Activated naive CD4-positive, alpha-beta T cell treated with anti-CD3 and anti-CD28 coated beads for 36 hours (primary cell): ENCODE measurements around the gene USP7. TPM values are rescaled to one million over a fixed set of nuclear protein-coding genes. Genes with fewer than 3 reads are reported as not detected.

Source experiments
- CTCF ChIA-PET: fragments of 350-600 bp; sonication (Branson Sonifier 250); formaldehyde crosslinking; loops from one replicate; lab custom pipeline; 2021; ENCODE audit warnings: antibody characterized with exemption; lab: Charles Lee
- DNase-seq: peaks from one replicate; pipeline ENCODE4 v3.0.0-alpha.2; 2020
- H3K27ac Mint-ChIP-seq: one replicate; pipeline ENCODE4 v1.8.0; 2021; ENCODE audit warnings: mild to moderate bottlenecking, mixed read lengths
- H3K27me3 Mint-ChIP-seq: one replicate; pipeline ENCODE4 v1.8.0; 2021; ENCODE audit warnings: low read depth, mixed read lengths
- H3K36me3 Mint-ChIP-seq: one replicate; pipeline ENCODE4 v1.8.0; 2021; ENCODE audit warnings: low read depth, mixed read lengths
- H3K4me1 Mint-ChIP-seq: one replicate; pipeline ENCODE4 v1.8.0; 2021; ENCODE audit warnings: low read depth, mixed read lengths
- H3K4me3 Mint-ChIP-seq: one replicate; pipeline ENCODE4 v1.8.0; 2021; ENCODE audit warnings: mild to moderate bottlenecking, moderate library complexity, mixed read lengths
- H3K9me3 Mint-ChIP-seq: one replicate; pipeline ENCODE4 v1.8.0; 2021; ENCODE audit warnings: mixed read lengths
- intact Hi-C: fragments of 100-400 bp; cut with micrococcal nuclease; formaldehyde crosslinking; loops from one replicate; pipeline ENCODE4 v1.15.1; 2023
- total RNA-seq, 2 experiments: library from RNA; stranded (reverse); gene quantifications; one replicate each; pipeline ENCODE4 v1.2.3, GENCODE V29; 2021

Gene USP7
- total RNA-seq, 2 experiments from 2014 or later = 155 to 163 TPM

DNA sequence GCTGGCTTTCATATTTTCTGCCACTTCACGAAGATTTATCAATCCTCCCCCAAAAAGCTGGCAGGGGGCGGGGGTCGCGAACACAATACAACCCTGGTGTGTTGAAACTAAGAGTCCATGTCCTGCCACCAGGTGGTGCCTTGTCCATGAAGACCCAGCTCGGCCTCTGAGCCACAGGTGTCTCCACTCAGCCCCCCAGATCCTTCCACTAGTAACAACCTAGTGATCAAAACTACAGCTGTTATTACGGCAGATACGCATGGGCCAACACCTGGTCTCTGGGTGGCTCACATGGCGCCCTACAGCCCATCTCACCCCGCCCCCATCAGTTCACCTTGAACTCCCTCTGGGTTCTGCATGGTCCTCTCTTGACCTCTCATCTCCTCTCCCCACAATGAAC, 27.7 kb downstream of the USP7 start:
- intact Hi-C loops = loop anchor here (1.0 to 2.0 kb wide), 5 partner anchors 15 to 198 kb away; partner anchors contain the start of gene CARHSP1
- H3K4me1 Mint-ChIP-seq = peaks cover 77% of the 10 kb centered on the region

DNA sequence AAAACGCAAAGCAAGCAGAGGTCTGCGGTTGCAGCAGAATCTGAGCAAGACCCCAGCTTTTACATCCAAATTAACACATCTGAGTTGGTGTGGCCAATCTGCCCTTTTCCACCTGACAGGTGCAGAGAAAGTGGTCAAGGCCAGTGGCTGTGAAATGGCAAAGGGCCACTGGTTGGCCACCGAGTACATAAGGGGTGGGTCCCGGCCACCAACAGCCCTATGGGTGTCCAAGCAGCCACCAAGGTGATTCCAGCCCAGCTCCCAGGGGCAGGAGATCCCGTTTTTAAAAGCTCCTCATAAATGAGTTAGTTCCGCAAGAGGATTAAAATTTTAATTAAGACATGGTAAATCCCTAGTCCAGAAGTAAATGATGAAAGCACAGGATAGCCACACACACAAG, 29.1 kb downstream of the USP7 start:
- Mint-ChIP-seq H3K4me1 (peaks cover 65% of the 10 kb centered on the region), H3K27me3 (no peaks in the 10 kb centered on the region), H3K27ac (peak overlapping the region; percentile 16), H3K9me3 (no peaks in the 10 kb centered on the region), H3K36me3 (peaks cover 3% of the 10 kb centered on the region), H3K4me3 (no peak overlapping the region)
- intact Hi-C loops = no loop called here
- DNase-seq = no peak
- CTCF ChIA-PET = interaction anchor here (0.7 to 3.7 kb wide), 5 partner anchors 17 to 201 kb away, joined by 3 to 14 read pairs (median 5); no protein-coding TSS in a partner anchor

More for the DNA sequence above, 27.7 kb downstream of the USP7 start:
- Mint-ChIP-seq H3K36me3 (peaks cover 6% of the 10 kb centered on the region), H3K9me3 (no peaks in the 10 kb centered on the region), H3K27me3 (no peaks in the 10 kb centered on the region), H3K4me3 (no peak overlapping the region), H3K27ac (peak overlapping the region; percentile 73)
- DNase-seq = no peak
- CTCF ChIA-PET = interaction anchor here (0.5 to 3.7 kb wide), 32 partner anchors 8 to 366 kb away, joined by 3 to 20 read pairs (median 6); no protein-coding TSS in a partner anchor

DNA sequence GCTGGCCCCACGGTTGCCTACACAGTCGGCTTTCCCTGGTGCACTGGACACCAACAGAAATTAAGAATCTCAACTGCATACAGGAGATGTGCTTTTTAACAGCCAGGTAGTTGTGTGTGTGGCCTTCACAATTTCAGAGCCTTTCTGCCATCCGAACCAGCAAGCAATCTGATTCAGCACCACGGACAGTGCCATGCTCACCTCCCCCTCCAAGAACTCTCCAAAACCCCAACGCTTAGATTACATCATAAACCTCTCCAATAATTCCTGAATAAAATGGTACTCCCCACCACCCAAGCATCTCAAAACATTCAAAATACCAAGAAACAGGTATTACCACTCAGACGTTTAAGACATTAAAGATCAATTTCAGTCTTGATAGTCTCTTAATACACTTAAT, 31.8 kb downstream of the USP7 start:
- Mint-ChIP-seq H3K4me3 (no peak overlapping the region), H3K4me1 (peaks cover 60% of the 10 kb centered on the region), H3K9me3 (no peaks in the 10 kb centered on the region), H3K36me3 (peaks cover 24% of the 10 kb centered on the region), H3K27ac (no peak overlapping the region), H3K27me3 (no peaks in the 10 kb centered on the region)
- intact Hi-C loops = no loop called here
- DNase-seq = peak; percentile 68
- CTCF ChIA-PET = no interaction called here

GRCh38 chr16:8929086-8929748, 34.5 kb downstream of the USP7 start:
- CTCF ChIA-PET = no interaction called here
- intact Hi-C loops = no loop called here
- peaks cover 47% of the 10 kb centered on the region for H3K4me1 Mint-ChIP-seq
- H3K9me3 Mint-ChIP-seq = no peaks in the 10 kb centered on the region
- no peak overlapping the region for H3K4me3 Mint-ChIP-seq
- H3K27ac Mint-ChIP-seq = no peak overlapping the region
- H3K36me3 Mint-ChIP-seq = peaks cover 27% of the 10 kb centered on the region
- no peak for DNase-seq
- no peaks in the 10 kb centered on the region for H3K27me3 Mint-ChIP-seq

DNA sequence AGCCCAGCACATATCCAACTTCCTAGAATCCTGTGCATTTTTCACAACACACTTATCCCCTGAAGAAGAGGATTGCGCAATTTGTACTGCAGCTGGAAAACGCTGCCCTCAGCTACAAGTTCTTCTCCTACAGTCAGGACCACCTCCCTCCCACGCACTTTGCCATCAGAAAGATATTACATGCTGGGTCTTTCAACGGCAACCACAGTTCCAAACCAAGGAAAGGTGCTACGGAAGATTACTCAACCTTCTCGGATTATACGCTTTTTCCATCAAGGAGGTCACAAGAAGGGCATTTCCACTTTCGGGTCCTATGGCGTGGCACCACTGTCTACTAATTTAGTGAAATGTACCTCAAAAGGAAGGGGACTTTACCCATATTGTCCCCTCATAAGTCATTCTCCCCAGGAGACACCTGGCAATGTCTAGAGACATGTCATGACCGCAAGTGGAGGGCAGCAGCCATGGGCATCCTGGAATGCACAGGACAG, 35.2 kb downstream of the USP7 start:
- DNase-seq = peak; percentile 27
- Mint-ChIP-seq H3K27ac (no peak overlapping the region), H3K9me3 (no peaks in the 10 kb centered on the region), H3K4me1 (peaks cover 45% of the 10 kb centered on the region), H3K4me3 (no peak overlapping the region), H3K36me3 (peaks cover 27% of the 10 kb centered on the region), H3K27me3 (no peaks in the 10 kb centered on the region)
- CTCF ChIA-PET = interaction anchor here (1.2 to 1.6 kb wide), 2 partner anchors 8 to 80 kb away, joined by 4 to 7 read pairs; no protein-coding TSS in a partner anchor
- intact Hi-C loops = no loop called here

- no peak overlapping the region for H3K4me3 Mint-ChIP-seq
- peaks cover 33% of the 10 kb centered on the region for H3K36me3 Mint-ChIP-seq
- H3K4me1 Mint-ChIP-seq = peaks cover 45% of the 10 kb centered on the region
- H3K27me3 Mint-ChIP-seq = no peaks in the 10 kb centered on the region
- H3K27ac Mint-ChIP-seq = no peak overlapping the region
- intact Hi-C loops = no loop called here
- no peak for DNase-seq
- no peaks in the 10 kb centered on the region for H3K9me3 Mint-ChIP-seq
- CTCF ChIA-PET = interaction anchor here (1.3 kb wide), 1 partner anchor 10 kb away, joined by 5 read pairs; no protein-coding TSS in a partner anchor
Measured at GRCh38 chr16:8926827-8927226, 36.9 kb downstream of the USP7 start.

DNA sequence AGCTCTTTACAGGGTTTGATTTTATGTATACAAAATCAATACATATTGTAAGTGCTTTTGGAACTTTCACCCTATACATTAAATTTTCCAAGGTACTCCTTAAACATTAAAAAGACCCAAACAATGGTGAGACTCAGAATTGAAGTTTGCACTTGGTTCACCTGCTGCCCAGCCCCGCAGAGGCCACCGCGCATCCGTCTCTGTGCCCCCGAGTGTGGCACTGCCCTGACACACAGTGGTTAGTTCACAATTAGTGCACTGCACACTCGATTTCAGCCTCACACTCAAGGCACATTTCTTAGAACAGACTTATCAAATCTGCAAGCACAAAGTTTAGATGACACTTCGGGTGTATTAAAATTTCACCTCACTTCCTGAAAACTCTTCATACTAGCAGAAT, 38.3 kb downstream of the USP7 start:
- CTCF ChIA-PET = interaction anchor here (0.6 to 1.3 kb wide), 2 partner anchors 11 to 289 kb away, joined by 3 to 5 read pairs; no protein-coding TSS in a partner anchor
- no peak overlapping the region for H3K4me3 Mint-ChIP-seq
- H3K36me3 Mint-ChIP-seq = peaks cover 42% of the 10 kb centered on the region
- H3K9me3 Mint-ChIP-seq = no peaks in the 10 kb centered on the region
- no peak for DNase-seq
- H3K4me1 Mint-ChIP-seq = peaks cover 56% of the 10 kb centered on the region
- H3K27ac Mint-ChIP-seq = no peak overlapping the region
- no peaks in the 10 kb centered on the region for H3K27me3 Mint-ChIP-seq
- intact Hi-C loops = no loop called here

DNA sequence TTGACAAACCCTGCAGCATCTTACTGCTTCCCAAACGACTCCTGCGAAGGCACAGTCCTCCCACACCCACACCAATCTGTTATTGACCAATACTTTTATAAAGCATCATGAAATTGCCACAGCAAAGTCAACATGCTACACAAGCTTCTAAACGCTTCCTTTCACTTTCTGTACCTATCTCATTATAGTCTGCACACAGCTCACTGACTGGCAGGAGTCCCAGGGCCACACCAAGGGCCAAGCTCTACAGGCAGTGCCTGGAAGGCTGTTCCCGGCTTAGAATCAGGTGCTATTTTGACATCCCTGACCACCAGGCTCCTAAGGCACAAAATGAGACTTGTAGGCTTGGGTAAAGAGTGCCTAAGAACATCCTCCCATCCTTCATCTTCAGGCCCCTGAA, 39.5 kb downstream of the USP7 start:
- no peaks in the 10 kb centered on the region for H3K9me3 Mint-ChIP-seq
- peaks cover 48% of the 10 kb centered on the region for H3K36me3 Mint-ChIP-seq
- H3K4me3 Mint-ChIP-seq = no peak overlapping the region
- DNase-seq = no peak
- no peaks in the 10 kb centered on the region for H3K27me3 Mint-ChIP-seq
- H3K4me1 Mint-ChIP-seq = peaks cover 63% of the 10 kb centered on the region
- intact Hi-C loops = no loop called here
- peak overlapping the region; percentile 9 for H3K27ac Mint-ChIP-seq
- CTCF ChIA-PET = interaction anchor here (1.5 kb wide), 1 partner anchor 12 kb away, joined by 7 read pairs; no protein-coding TSS in a partner anchor

DNA sequence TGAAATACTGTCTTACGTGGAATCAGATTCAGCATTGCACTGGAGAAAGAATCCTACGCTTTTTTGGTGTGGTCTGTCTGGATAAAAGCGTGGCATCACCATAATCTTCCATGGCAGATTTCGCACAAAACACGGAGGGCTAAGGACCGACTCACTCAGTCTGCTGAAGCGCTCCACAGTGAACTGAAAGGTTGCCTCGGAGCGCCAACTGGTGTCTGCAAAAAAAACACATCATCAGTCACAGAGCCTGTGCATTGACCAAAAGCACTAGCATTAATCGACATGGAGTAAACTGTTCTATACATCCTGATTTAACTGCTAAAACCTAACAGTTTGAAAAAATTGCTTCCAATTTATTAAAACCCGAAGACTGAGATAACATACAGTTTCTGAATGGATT, 40.5 kb downstream of the USP7 start:
- no peak overlapping the region for H3K27ac Mint-ChIP-seq
- H3K4me3 Mint-ChIP-seq = no peak overlapping the region
- CTCF ChIA-PET = no interaction called here
- no peaks in the 10 kb centered on the region for H3K9me3 Mint-ChIP-seq
- H3K27me3 Mint-ChIP-seq = no peaks in the 10 kb centered on the region
- H3K36me3 Mint-ChIP-seq = peaks cover 44% of the 10 kb centered on the region
- H3K4me1 Mint-ChIP-seq = peaks cover 58% of the 10 kb centered on the region
- intact Hi-C loops = no loop called here
- DNase-seq = no peak

DNA sequence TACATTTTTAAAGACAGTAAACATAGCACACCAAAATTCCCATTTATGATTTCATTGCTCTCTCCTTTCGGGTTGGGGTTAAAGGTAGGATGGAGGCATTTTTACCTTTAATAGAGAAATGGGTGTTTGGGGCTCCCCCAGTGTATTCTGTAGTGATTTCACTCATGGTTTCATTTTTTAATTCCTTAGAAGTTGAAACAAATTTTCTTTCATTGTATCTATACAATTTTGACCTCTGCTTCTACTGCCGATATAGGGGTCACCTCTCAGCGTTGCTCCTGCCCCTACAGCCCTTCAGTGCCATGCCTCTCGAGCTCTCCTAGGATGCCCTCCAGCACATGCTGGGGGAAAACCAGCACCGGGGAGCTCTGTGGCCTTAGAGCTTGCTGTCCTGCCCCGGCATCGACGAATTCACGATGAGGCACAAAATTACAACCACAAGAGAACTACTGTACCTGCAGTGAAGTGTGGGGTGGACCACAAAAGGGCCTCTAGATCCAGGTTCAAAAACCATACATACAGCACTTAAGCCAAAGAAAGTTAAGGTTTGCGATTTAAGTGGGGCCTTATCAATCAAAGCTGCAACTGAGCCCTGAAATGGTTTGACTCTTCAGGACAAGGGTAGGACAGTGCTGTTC, 42.2 kb downstream of the USP7 start:
- H3K4me1 Mint-ChIP-seq = peaks cover 52% of the 10 kb centered on the region
- CTCF ChIA-PET = interaction anchor here (0.6 to 4.0 kb wide), 3 partner anchors 15 to 88 kb away, joined by 3 to 18 read pairs (median 3); no protein-coding TSS in a partner anchor
- no peak for DNase-seq
- H3K27me3 Mint-ChIP-seq = no peaks in the 10 kb centered on the region
- H3K36me3 Mint-ChIP-seq = peaks cover 37% of the 10 kb centered on the region
- H3K9me3 Mint-ChIP-seq = no peaks in the 10 kb centered on the region
- intact Hi-C loops = loop anchor here (1.0 to 2.0 kb wide), 3 partner anchors 15 to 170 kb away; partner anchors contain the start of gene HAPSTR1
- no peak overlapping the region for H3K4me3 Mint-ChIP-seq
- H3K27ac Mint-ChIP-seq = peak overlapping the region; percentile 63

- peaks cover 38% of the 10 kb centered on the region for H3K36me3 Mint-ChIP-seq
- H3K4me1 Mint-ChIP-seq = peaks cover 53% of the 10 kb centered on the region
Measured at GRCh38 chr16:8920645-8921346, 42.9 kb downstream of the USP7 start.

More at GRCh38 chr16:8920645-8921346, 42.9 kb downstream of the USP7 start:
- Mint-ChIP-seq H3K27ac (peak overlapping the region; percentile 63), H3K27me3 (no peaks in the 10 kb centered on the region), H3K4me3 (no peak overlapping the region), H3K9me3 (no peaks in the 10 kb centered on the region)
- intact Hi-C loops = loop anchor here (1.0 to 2.0 kb wide), 3 partner anchors 16 to 171 kb away; partner anchors contain the start of gene HAPSTR1
- CTCF ChIA-PET = interaction anchor here (1.7 to 4.0 kb wide), 2 partner anchors 16 to 88 kb away, joined by 8 to 18 read pairs; no protein-coding TSS in a partner anchor
- DNase-seq = no peak
